Ovary (tissue), 3 donors: ENCODE results near the gene ZNF358.

Experiments used
- EP300 ChIP-seq: sonication (generic); formaldehyde crosslinking; IDR thresholded peaks from one replicate; pipeline ENCODE4 v1.6.1; 2017; ENCODE audit warnings: antibody characterized with exemption
- POLR2A ChIP-seq: fragments of 450-650 bp; IDR thresholded peaks from one replicate; pipeline ENCODE4 v1.6.1; 2017; ENCODE audit warnings: antibody characterized with exemption, mild to moderate bottlenecking, moderate library complexity
- TF ChIP-seq, protein P1 (sequence below), 3 donors: fragments of 450-650 bp in 2 of 3; fragments of 200-600 bp in 1 of 3; IDR thresholded peaks; one replicate each; pipeline versions ENCODE4 v1.5.1 to v1.8.0; 2016 to 2022; ENCODE audit warnings: antibody characterized with exemption in 3 of 3, mild to moderate bottlenecking in 1 of 3
- donor health status: DM: no; HTN: no; CAD: no.

DNA sequence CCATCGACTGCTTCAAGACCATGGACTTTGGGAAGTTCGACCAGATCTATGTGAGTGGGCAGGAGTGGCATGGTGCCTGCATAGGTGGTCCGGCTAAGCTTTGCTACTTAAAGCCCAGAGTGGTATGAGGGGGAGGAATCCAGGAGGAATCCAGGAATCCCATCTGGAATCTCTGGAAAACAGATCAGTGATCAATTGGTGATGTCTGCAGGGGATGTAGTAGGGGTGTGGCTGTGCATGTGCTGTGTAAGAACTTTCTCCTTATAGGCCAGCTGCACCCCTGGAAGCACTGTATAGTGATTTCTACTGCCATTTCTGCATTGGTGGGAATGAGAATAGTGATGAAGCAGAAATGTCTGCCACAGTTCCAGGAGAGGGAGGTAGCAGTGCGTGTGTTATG is 43.2 kb downstream of the ZNF358 start:
- TF ChIP-seq, protein P1, sequence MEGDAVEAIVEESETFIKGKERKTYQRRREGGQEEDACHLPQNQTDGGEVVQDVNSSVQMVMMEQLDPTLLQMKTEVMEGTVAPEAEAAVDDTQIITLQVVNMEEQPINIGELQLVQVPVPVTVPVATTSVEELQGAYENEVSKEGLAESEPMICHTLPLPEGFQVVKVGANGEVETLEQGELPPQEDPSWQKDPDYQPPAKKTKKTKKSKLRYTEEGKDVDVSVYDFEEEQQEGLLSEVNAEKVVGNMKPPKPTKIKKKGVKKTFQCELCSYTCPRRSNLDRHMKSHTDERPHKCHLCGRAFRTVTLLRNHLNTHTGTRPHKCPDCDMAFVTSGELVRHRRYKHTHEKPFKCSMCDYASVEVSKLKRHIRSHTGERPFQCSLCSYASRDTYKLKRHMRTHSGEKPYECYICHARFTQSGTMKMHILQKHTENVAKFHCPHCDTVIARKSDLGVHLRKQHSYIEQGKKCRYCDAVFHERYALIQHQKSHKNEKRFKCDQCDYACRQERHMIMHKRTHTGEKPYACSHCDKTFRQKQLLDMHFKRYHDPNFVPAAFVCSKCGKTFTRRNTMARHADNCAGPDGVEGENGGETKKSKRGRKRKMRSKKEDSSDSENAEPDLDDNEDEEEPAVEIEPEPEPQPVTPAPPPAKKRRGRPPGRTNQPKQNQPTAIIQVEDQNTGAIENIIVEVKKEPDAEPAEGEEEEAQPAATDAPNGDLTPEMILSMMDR (IDR thresholded peaks at IDR 0.05), result no peak
- TF ChIP-seq EP300 (no peak), POLR2A (no peak)
